AG08396 (cell line): ENCODE results near the gene USP32.

Source experiments
- DNase-seq: peaks from one replicate; pipeline ENCODE4 v3.0.0; 2012; ENCODE audit warnings: low spot score, mixed read lengths

USP32 gene

DNA sequence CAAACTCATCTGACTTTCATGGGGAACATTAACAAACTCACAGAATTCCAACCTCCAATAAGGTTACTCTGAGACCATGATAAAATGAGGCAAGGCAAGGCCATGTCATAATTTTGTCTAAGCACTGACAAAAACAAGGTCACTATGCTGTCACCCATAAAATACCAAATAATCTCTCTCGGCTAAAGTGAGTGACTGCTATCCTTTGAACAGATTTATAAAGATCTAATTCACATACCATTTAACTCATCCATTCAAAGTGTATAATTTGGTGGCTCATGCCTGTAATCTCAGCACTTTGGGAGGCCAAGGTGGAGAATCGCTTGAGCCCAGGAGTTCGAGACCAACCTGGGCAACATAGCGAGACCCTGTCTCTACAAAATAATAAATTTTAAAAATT lies 262.8 kb downstream of the USP32 start:
- DNase-seq: no peak
